ENCODE results near the gene GPR160.

The GPR160 gene

DNA sequence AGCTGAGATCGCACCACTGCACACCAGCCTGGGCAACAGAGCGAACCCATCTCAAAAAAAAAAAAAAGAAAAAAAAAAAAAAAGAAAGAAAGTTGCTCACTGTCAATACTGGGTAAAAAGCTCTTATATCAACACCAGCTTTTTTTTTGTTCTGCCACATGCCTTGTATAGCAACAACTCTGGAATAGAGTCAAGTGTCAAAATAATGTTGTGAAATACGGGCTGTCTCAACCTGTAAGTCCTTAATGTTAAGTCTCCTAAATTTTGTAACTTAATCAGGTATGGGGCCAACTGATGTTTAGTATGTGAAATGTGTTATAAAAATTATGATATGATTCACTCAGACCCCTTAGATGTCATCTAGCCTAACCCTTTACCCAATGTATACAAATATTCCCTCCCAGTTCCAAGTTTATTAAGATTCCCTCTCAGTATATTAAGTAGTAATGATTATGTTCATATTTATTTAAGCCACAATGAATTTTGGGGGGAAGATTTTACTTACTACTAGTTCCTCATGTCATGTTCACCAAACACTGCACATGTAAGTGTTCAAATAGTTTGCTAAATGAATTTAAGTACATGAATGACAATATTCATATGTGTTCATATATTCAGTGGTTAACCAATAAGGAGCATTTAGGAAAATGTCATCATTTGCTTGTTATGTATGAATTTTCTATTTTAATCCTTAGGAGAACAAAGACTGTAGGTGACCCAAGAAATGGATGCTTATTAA, 52.2 kb downstream of the GPR160 start:
- H3K27me3 ChIP-seq (ENCODE audit: insufficient read depth, low read length), result no peaks in the 10 kb centered on the region
- no peaks in the 10 kb centered on the region for H3K79me2 ChIP-seq (ENCODE audit: control insufficient read depth, insufficient read depth, low read length, unreplicated experiment)
- peaks cover 41% of the 10 kb centered on the region for H3K36me3 ChIP-seq (ENCODE audit: insufficient read depth, low read length)
- no peak overlapping the region for H3K27ac ChIP-seq (ENCODE audit: low read depth, low read length)
- H2AFZ ChIP-seq (ENCODE audit: low read length, unreplicated experiment), result no peak overlapping the region
- H3K4me1 ChIP-seq (ENCODE audit: control insufficient read depth, insufficient read depth, low read length, unreplicated experiment), result no peaks in the 10 kb centered on the region
- H3K4me3 ChIP-seq (ENCODE audit: low read depth, low read length), result no peak overlapping the region

DNA sequence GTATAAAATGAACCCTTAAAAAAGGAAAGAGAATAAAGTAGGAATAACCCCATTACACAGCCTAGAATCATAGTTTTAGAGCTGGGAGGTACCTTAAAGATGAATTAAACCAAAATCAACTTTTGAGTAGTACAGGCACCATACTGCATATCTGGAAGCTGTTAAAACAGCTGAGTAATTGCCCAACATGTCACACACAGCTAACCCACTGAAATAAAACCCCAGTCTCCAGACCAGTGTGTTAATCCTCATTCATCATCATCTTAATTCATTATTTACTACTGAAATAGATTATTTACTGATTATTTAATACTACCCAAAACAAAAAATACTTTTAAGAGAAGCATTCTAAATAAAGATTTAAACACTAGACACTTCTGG, 52.8 kb downstream of the GPR160 start:
- H3K36me3 ChIP-seq (ENCODE audit: insufficient read depth, low read length), result peaks cover 41% of the 10 kb centered on the region

DNA sequence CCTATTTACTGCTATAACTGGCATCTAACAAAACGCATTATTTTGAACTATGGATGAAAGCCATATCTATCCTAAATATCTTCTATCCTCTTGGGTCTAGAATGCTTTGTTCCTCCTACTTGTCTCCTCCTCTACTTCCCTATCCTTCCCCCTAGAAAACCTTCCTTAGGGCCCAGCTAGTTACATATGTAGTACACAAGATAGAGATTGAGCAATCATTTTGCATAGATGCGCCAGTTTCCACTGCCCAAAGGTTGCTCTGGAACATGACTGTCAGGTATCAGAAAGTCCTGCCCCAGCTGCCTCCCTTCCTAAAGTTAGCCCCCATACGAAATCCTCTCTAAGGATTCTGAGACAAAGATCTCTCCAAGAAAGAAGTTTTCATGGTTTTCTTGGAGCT, 55.1 kb downstream of the GPR160 start:
- H3K4me3 ChIP-seq (ENCODE audit: low read depth, low read length), result no peak overlapping the region
- no peak overlapping the region for H2AFZ ChIP-seq (ENCODE audit: low read length, unreplicated experiment)
- no peaks in the 10 kb centered on the region for H3K4me1 ChIP-seq (ENCODE audit: control insufficient read depth, insufficient read depth, low read length, unreplicated experiment)
- peaks cover 51% of the 10 kb centered on the region for H3K36me3 ChIP-seq (ENCODE audit: insufficient read depth, low read length)
- H3K79me2 ChIP-seq (ENCODE audit: control insufficient read depth, insufficient read depth, low read length, unreplicated experiment), result peaks cover 2% of the 10 kb centered on the region
- H3K27ac ChIP-seq (ENCODE audit: low read depth, low read length), result no peak overlapping the region
- H3K27me3 ChIP-seq (ENCODE audit: insufficient read depth, low read length), result no peaks in the 10 kb centered on the region

More for the DNA sequence above, 52.8 kb downstream of the GPR160 start:
- Histone ChIP-seq H3K4me1 (ENCODE audit: control insufficient read depth, insufficient read depth, low read length, unreplicated experiment) (no peaks in the 10 kb centered on the region), H3K4me3 (ENCODE audit: low read depth, low read length) (no peak overlapping the region), H2AFZ (ENCODE audit: low read length, unreplicated experiment) (no peak overlapping the region), H3K79me2 (ENCODE audit: control insufficient read depth, insufficient read depth, low read length, unreplicated experiment) (peaks cover under 1% of the 10 kb centered on the region), H3K27ac (ENCODE audit: low read depth, low read length) (no peak overlapping the region), H3K27me3 (ENCODE audit: insufficient read depth, low read length) (no peaks in the 10 kb centered on the region)

DNA sequence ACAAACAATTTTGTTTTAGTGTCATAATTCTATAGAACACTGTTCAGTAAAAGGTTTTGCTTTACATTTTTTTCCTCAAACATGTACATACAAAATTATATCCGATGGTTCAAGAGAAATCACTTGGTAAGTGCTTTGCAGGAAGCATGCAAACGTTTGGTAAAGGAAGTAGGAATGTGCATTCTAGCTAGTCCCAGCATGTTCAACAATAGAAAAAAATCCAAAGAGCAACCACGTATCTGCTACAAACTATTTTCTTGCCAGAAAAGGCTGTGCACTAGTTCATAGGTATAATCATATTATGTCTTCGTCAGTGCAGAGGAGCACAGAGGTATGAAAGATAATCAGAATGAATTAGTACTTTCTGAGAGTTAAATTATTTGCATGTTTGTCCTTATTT, 58.0 kb downstream of the GPR160 start:
- H3K36me3 ChIP-seq (ENCODE audit: insufficient read depth, low read length), result peaks cover 63% of the 10 kb centered on the region
- H3K79me2 ChIP-seq (ENCODE audit: control insufficient read depth, insufficient read depth, low read length, unreplicated experiment), result peaks cover 2% of the 10 kb centered on the region
- no peaks in the 10 kb centered on the region for H3K27me3 ChIP-seq (ENCODE audit: insufficient read depth, low read length)

DNA sequence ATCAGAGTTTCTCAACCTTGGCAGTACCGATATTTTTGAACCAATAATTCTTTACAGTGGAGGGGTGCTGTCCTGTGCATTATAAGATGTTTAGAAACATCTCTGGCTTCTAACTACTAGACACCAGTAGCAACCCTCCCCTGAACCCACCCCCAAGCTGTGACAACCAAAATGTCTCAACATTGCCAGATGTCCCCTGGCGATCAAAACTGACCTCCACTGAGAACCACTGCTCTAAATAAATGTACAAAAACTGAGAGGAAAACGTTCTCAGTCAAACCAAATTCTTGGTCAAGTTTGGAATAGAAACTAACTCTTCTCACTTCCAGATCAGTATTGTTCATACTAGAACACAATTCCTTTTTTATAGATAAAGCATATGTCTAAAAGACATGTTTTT, 58.5 kb downstream of the GPR160 start:
- no peaks in the 10 kb centered on the region for H3K27me3 ChIP-seq (ENCODE audit: insufficient read depth, low read length)
- H3K4me3 ChIP-seq (ENCODE audit: low read depth, low read length), result no peak overlapping the region
- H3K79me2 ChIP-seq (ENCODE audit: control insufficient read depth, insufficient read depth, low read length, unreplicated experiment), result peaks cover 2% of the 10 kb centered on the region
- H3K27ac ChIP-seq (ENCODE audit: low read depth, low read length), result no peak overlapping the region
- H3K36me3 ChIP-seq (ENCODE audit: insufficient read depth, low read length), result peaks cover 68% of the 10 kb centered on the region
- H2AFZ ChIP-seq (ENCODE audit: low read length, unreplicated experiment), result no peak overlapping the region
- no peaks in the 10 kb centered on the region for H3K4me1 ChIP-seq (ENCODE audit: control insufficient read depth, insufficient read depth, low read length, unreplicated experiment)

More for the DNA sequence above, 58.0 kb downstream of the GPR160 start:
- Histone ChIP-seq H3K27ac (ENCODE audit: low read depth, low read length) (no peak overlapping the region), H3K4me3 (ENCODE audit: low read depth, low read length) (no peak overlapping the region), H3K4me1 (ENCODE audit: control insufficient read depth, insufficient read depth, low read length, unreplicated experiment) (no peaks in the 10 kb centered on the region), H2AFZ (ENCODE audit: low read length, unreplicated experiment) (no peak overlapping the region)

DNA sequence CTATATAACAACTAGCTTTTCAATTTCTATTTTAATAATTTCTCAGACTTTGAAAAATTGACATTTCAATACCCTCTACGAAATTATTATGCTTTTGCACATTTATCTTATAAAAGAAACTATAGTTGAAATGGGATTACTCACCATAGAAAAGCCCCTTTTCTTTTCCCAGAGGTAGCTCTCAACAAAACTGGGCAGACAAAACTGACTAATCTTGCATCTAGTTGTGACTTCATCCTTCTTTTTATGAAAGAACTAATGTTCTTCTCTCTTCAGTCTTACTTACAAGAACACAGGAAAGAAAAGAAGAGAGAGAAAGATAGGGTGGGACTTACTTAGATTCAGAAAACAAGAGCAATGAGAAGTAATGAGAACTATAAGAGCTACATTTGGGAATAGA, 61.0 kb downstream of the GPR160 start:
- Histone ChIP-seq H3K27me3 (ENCODE audit: insufficient read depth, low read length) (no peaks in the 10 kb centered on the region), H3K4me1 (ENCODE audit: control insufficient read depth, insufficient read depth, low read length, unreplicated experiment) (no peaks in the 10 kb centered on the region), H3K79me2 (ENCODE audit: control insufficient read depth, insufficient read depth, low read length, unreplicated experiment) (peaks cover 2% of the 10 kb centered on the region), H3K27ac (ENCODE audit: low read depth, low read length) (no peak overlapping the region), H3K36me3 (ENCODE audit: insufficient read depth, low read length) (peaks cover 55% of the 10 kb centered on the region), H3K4me3 (ENCODE audit: low read depth, low read length) (no peak overlapping the region), H2AFZ (ENCODE audit: low read length, unreplicated experiment) (no peak overlapping the region)

DNA sequence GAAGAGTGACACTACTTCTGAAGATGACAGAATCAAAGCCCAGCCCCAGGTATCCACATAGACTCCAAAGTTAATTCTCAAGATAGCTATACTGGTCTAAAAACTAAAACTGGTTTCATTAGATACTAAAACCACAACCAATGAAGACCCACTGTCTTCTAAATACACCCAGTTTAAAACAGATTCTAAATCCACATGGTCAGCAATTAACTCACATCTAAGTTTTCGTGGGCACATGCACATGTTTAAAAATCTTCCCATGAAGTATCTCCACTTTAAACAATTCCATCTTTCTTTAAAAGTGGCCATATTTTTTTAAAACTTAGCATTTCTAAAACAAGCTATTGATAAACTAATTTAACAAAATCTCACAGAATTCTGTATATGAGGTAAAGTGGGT, 63.1 kb downstream of the GPR160 start:
- no peak overlapping the region for H3K4me3 ChIP-seq (ENCODE audit: low read depth, low read length)
- H3K4me1 ChIP-seq (ENCODE audit: control insufficient read depth, insufficient read depth, low read length, unreplicated experiment), result no peaks in the 10 kb centered on the region
- no peaks in the 10 kb centered on the region for H3K27me3 ChIP-seq (ENCODE audit: insufficient read depth, low read length)
- H3K27ac ChIP-seq (ENCODE audit: low read depth, low read length), result no peak overlapping the region
- H2AFZ ChIP-seq (ENCODE audit: low read length, unreplicated experiment), result no peak overlapping the region
- no peaks in the 10 kb centered on the region for H3K79me2 ChIP-seq (ENCODE audit: control insufficient read depth, insufficient read depth, low read length, unreplicated experiment)
- H3K36me3 ChIP-seq (ENCODE audit: insufficient read depth, low read length), result peaks cover 35% of the 10 kb centered on the region

DNA sequence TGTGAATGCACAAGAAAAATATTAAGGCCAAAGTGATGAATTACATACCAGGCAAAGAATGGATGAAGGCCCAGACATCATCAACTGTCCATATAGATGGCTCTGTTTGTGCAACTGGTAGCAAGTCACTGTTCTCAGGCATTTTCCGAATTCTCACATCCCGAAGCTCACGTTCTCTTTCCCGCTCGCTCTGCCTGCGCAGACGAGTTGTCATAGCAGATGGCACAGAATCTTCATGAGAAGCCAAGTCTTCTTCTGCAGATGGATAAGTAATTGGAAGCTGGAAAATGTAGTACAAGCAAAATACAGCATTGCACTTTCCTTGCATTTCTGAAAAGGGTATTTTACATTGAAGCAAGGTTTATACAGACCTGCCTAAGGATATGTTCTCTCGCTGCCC, 64.6 kb downstream of the GPR160 start:
- H2AFZ ChIP-seq (ENCODE audit: low read length, unreplicated experiment), result no peak overlapping the region
- H3K79me2 ChIP-seq (ENCODE audit: control insufficient read depth, insufficient read depth, low read length, unreplicated experiment), result no peaks in the 10 kb centered on the region
- no peaks in the 10 kb centered on the region for H3K27me3 ChIP-seq (ENCODE audit: insufficient read depth, low read length)
- no peaks in the 10 kb centered on the region for H3K4me1 ChIP-seq (ENCODE audit: control insufficient read depth, insufficient read depth, low read length, unreplicated experiment)
- H3K27ac ChIP-seq (ENCODE audit: low read depth, low read length), result no peak overlapping the region
- H3K36me3 ChIP-seq (ENCODE audit: insufficient read depth, low read length), result peaks cover 29% of the 10 kb centered on the region
- no peak overlapping the region for H3K4me3 ChIP-seq (ENCODE audit: low read depth, low read length)

DNA sequence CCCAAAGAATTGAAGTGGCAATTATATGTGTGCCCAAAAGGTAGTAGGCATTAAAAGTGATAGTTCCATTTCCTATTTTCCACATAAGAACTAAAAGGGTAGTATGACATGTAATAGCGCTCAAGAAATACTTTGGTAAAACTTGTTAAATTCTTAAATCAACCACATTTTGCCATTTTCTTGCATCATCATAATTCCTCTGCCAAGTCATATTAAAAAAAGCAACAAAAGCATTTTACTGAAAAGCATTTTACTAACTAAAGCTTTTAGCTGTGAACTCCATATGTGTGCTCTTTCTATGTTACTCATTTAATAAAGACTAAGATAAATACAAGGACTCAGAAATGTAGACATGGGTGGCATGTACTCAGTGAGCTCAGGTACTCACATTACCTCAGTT, 70.1 kb downstream of the GPR160 start:
- H3K36me3 ChIP-seq (ENCODE audit: insufficient read depth, low read length), result peaks cover 7% of the 10 kb centered on the region

DNA sequence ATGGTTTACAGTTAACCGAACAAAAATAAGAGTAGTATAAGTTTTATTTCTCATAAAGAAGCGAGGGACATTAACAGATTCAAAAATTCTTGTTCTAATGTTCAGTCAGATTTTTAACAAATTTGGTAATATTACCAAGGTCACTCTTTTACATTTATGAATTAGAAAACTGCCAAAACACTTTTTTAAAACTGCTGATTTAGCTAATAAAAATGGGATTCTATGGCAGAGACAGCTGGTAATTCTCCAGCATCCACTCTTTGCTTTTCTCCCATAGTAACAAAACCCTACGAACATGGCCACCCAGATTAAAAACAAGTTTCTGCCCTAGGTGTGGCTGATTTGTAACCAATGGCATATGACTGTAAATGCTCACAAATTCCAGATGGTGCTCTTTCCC, 71.2 kb downstream of the GPR160 start:
- Histone ChIP-seq H3K27me3 (ENCODE audit: insufficient read depth, low read length) (no peaks in the 10 kb centered on the region), H3K4me3 (ENCODE audit: low read depth, low read length) (no peak overlapping the region), H3K36me3 (ENCODE audit: insufficient read depth, low read length) (peaks cover 14% of the 10 kb centered on the region), H3K4me1 (ENCODE audit: control insufficient read depth, insufficient read depth, low read length, unreplicated experiment) (no peaks in the 10 kb centered on the region), H3K79me2 (ENCODE audit: control insufficient read depth, insufficient read depth, low read length, unreplicated experiment) (no peaks in the 10 kb centered on the region), H2AFZ (ENCODE audit: low read length, unreplicated experiment) (no peak overlapping the region), H3K27ac (ENCODE audit: low read depth, low read length) (no peak overlapping the region)

More for the DNA sequence above, 70.1 kb downstream of the GPR160 start:
- Histone ChIP-seq H3K4me3 (ENCODE audit: low read depth, low read length) (no peak overlapping the region), H3K27me3 (ENCODE audit: insufficient read depth, low read length) (no peaks in the 10 kb centered on the region), H3K27ac (ENCODE audit: low read depth, low read length) (no peak overlapping the region), H3K4me1 (ENCODE audit: control insufficient read depth, insufficient read depth, low read length, unreplicated experiment) (no peaks in the 10 kb centered on the region), H2AFZ (ENCODE audit: low read length, unreplicated experiment) (no peak overlapping the region), H3K79me2 (ENCODE audit: control insufficient read depth, insufficient read depth, low read length, unreplicated experiment) (no peaks in the 10 kb centered on the region)

DNA sequence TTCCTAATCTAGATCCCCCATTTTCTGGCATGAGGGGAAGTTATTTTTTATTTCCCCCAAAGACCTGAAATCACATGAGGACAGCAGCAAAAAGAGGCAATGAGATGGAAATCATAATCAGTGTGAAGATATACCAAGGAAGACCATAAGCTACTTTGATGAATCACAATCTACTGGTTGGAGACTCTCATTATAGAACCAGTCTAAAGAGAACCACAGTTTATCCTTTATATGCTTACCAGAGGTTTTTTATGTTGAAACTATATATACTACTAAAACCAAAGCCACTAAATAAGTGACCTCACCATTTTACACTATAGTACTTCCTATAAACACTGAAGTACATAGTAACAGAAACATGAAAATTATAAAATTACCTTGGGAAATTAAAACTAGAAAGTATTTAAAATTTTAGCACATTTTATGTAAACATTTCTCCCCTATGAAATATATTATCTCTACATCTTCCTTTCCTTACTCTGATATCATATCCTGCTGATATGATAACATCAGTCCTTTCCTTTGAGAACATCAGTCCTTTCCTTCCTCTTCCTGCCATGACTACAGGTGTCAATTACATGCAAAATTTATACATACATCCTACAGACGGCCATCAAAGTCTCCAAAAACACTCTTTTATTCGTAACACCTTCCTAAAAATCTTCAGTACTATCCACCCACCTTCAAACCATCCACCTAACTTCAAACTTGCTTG, 71.9 kb downstream of the GPR160 start:
- H3K27me3 ChIP-seq (ENCODE audit: insufficient read depth, low read length), result no peaks in the 10 kb centered on the region
- no peaks in the 10 kb centered on the region for H3K4me1 ChIP-seq (ENCODE audit: control insufficient read depth, insufficient read depth, low read length, unreplicated experiment)
- H3K79me2 ChIP-seq (ENCODE audit: control insufficient read depth, insufficient read depth, low read length, unreplicated experiment), result no peaks in the 10 kb centered on the region
- H3K4me3 ChIP-seq (ENCODE audit: low read depth, low read length), result no peak overlapping the region
- no peak overlapping the region for H3K27ac ChIP-seq (ENCODE audit: low read depth, low read length)
- H2AFZ ChIP-seq (ENCODE audit: low read length, unreplicated experiment), result no peak overlapping the region
- peaks cover 20% of the 10 kb centered on the region for H3K36me3 ChIP-seq (ENCODE audit: insufficient read depth, low read length)
